Nephron progenitor cell (in vitro differentiated cells): ENCODE measurements around the gene SNX8.

Experiments used
- DNase-seq: peaks from one replicate; pipeline ENCODE4 v3.0.0; 2021
- H3K27ac Mint-ChIP-seq: 2 replicates; pipeline ENCODE4 v1.8.0; 2021; ENCODE audit warnings: mild to moderate bottlenecking, moderate library complexity, mixed read lengths
- H3K27me3 Mint-ChIP-seq: 2 replicates; pipeline ENCODE4 v1.8.0; 2021; ENCODE audit warnings: mild to moderate bottlenecking, low read depth, mixed read lengths; ENCODE audit not compliant: poor library complexity
- H3K36me3 Mint-ChIP-seq: 2 replicates; pipeline ENCODE4 v1.8.0; 2021; ENCODE audit warnings: low read depth, mixed read lengths
- H3K4me1 Mint-ChIP-seq: 2 replicates; pipeline ENCODE4 v1.8.0; 2021; ENCODE audit warnings: mixed read lengths
- H3K4me3 Mint-ChIP-seq: 2 replicates; pipeline ENCODE4 v1.8.0; 2021; ENCODE audit warnings: mild to moderate bottlenecking, moderate library complexity, mixed read lengths
- H3K9me3 Mint-ChIP-seq: 2 replicates; pipeline ENCODE4 v1.8.0; 2021; ENCODE audit warnings: mild to moderate bottlenecking, moderate library complexity, mixed read lengths
- CTCF ChIP-seq: fragments of 200-600 bp; sonication (generic); IDR thresholded peaks from 2 replicates; pipeline ENCODE4 v1.5.0; 2021; ENCODE audit warnings: antibody characterized with exemption

SNX8 gene

GRCh38 chr7:2233926-2234325 lies 80.3 kb downstream of the SNX8 start:
- Mint-ChIP-seq H3K27ac (no peak overlapping the region), H3K9me3 (no peaks in the 10 kb centered on the region), H3K36me3 (peaks cover 50% of the 10 kb centered on the region), H3K4me1 (peaks cover 32% of the 10 kb centered on the region), H3K4me3 (peak overlapping the region; percentile 70), H3K27me3 (no peaks in the 10 kb centered on the region)
- TF ChIP-seq CTCF, result no peak
- no peak for DNase-seq

- Mint-ChIP-seq H3K27ac (peak within 1 kb of the TSS; percentile 68), H3K9me3 (no peaks in the 10 kb centered on the region), H3K4me1 (peaks cover 32% of the 10 kb centered on the region), H3K27me3 (no peaks in the 10 kb centered on the region), H3K36me3 (peaks cover 43% of the 10 kb centered on the region), H3K4me3 (peak within 1 kb of the TSS; percentile 95)
- peak; percentile 95 for DNase-seq
- TF ChIP-seq CTCF, result no peak
Measured at GRCh38 chr7:2232766-2233520, 81.3 kb downstream of the SNX8 start, which contains the start of gene MAD1L1. Gene MAD1L1, minus strand, starts transcription at chr7:2232945. Its CDS starts 2,812 bp downstream, at chr7:2230133.

- H3K36me3 Mint-ChIP-seq, result peaks cover 43% of the 10 kb centered on the region
- no peaks in the 10 kb centered on the region for H3K9me3 Mint-ChIP-seq
- H3K27me3 Mint-ChIP-seq, result no peaks in the 10 kb centered on the region
- H3K4me1 Mint-ChIP-seq, result peaks cover 32% of the 10 kb centered on the region
- peak overlapping the region; percentile 48 for H3K27ac Mint-ChIP-seq
- DNase-seq, result peak; percentile 59
- peak overlapping the region; percentile 95 for H3K4me3 Mint-ChIP-seq
- TF ChIP-seq CTCF, result no peak
Measured at GRCh38 chr7:2231992-2232765, 82.1 kb downstream of the SNX8 start.

GRCh38 chr7:2230882-2231281 lies 83.4 kb downstream of the SNX8 start:
- DNase-seq, result no peak
- Mint-ChIP-seq H3K4me1 (peaks cover 32% of the 10 kb centered on the region), H3K27ac (no peak overlapping the region), H3K36me3 (peaks cover 46% of the 10 kb centered on the region), H3K27me3 (no peaks in the 10 kb centered on the region), H3K9me3 (no peaks in the 10 kb centered on the region), H3K4me3 (no peak overlapping the region)
- no peak for TF ChIP-seq CTCF

- Mint-ChIP-seq H3K27ac (no peak overlapping the region), H3K27me3 (no peaks in the 10 kb centered on the region), H3K9me3 (no peaks in the 10 kb centered on the region), H3K36me3 (peaks cover 48% of the 10 kb centered on the region), H3K4me3 (peak overlapping the region; percentile 49), H3K4me1 (peaks cover 32% of the 10 kb centered on the region)
- no peak for TF ChIP-seq CTCF
- no peak for DNase-seq
Measured at GRCh38 chr7:2230226-2230625, 84.0 kb downstream of the SNX8 start.
